K562 (cell line): ENCODE data around the gene CST8. TPM values are rescaled to one million over a fixed set of nuclear protein-coding genes. Genes with fewer than 3 reads are reported as not detected.

Experiments
- ATAC-seq: fragments of 200-7000 bp; cut with Tn5 transposase; 3 replicates; pipeline ENCODE4 v1.9.1; 2020; ENCODE audit warnings: moderate library complexity
- BruUV-seq: library from RNA; stranded (reverse); fragments of 400-500 nt; replicated peaks from 2 replicates; lab custom pipeline; 2021; lab: Mats Ljungman, UMichigan
- CTCF ChIA-PET: fragments of 300-600 bp; formaldehyde crosslinking; extraction: SDS; loops from one replicate; lab custom pipeline; 2021; ENCODE audit warnings: low intra/inter-chr PET ratio; lab: Yijun Ruan, JAX
- POLR2A ChIA-PET: fragments of 300-600, 350-650 bp; sonication (Branson Sonifier 250); formaldehyde crosslinking; extraction: SDS; loops from one replicate; lab custom pipeline; 2021; ENCODE audit warnings: antibody characterized with exemption, inconsistent platforms; lab: Yijun Ruan, JAX
- DNase-seq, 4 experiments: peaks; one replicate each; pipeline versions ENCODE4 v3.0.0 to v3.0.0-alpha.2; 2011 to 2018; ENCODE audit warnings: low spot score in 3 of 4, mixed read lengths in 3 of 4; ENCODE audit errors: extremely low read depth in 1 of 4
- FAIRE-seq: peaks from 2 replicates; lab custom pipeline; 2011; peaks lifted over from hg19 to GRCh38; lab: Jason Lieb, UNC
- H2AFZ ChIP-seq: 2 replicates; pipeline ENCODE4 v1.6.0; 2011; ENCODE audit warnings: low read depth, low read length, control low read depth, inconsistent platforms
- H3K27ac ChIP-seq: fragments of 200-600 bp; 3 replicates; pipeline ENCODE4 v1.8.0; 2011; ENCODE audit warnings: low read depth, mild to moderate bottlenecking, control low read depth, inconsistent platforms, low read length, moderate library complexity, mixed read lengths; ENCODE audit errors: extremely low read depth
- H3K27me3 ChIP-seq, 2 experiments: fragments of 300-600 bp in 1 of 2; 2 replicates in 1 of 2; 3 replicates in 1 of 2; pipeline versions ENCODE4 v1.6.0 to v1.8.0; 2011; ENCODE audit warnings: inconsistent platforms in 2 of 2, low read length in 2 of 2, mild to moderate bottlenecking in 1 of 2, mixed read lengths in 1 of 2, moderate library complexity in 1 of 2; ENCODE audit not compliant: control insufficient read depth in 2 of 2, insufficient read depth in 2 of 2
- H3K36me3 ChIP-seq: fragments of 300-600 bp; 3 replicates; pipeline ENCODE4 v1.8.0; 2011; ENCODE audit warnings: mild to moderate bottlenecking, low read length, inconsistent platforms; ENCODE audit not compliant: control insufficient read depth, insufficient read depth
- H3K4me1 ChIP-seq, 2 experiments: fragments of 200-600 bp in 1 of 2; replicated peaks in 1 of 2; 2 replicates in 1 of 2; 3 replicates in 1 of 2; pipeline versions ENCODE4 v1.5.1 to v1.8.0; 2011; ENCODE audit warnings: inconsistent platforms in 2 of 2, low read length in 2 of 2, mild to moderate bottlenecking in 1 of 2, mixed read lengths in 1 of 2, moderate library complexity in 1 of 2; ENCODE audit not compliant: control insufficient read depth in 2 of 2, insufficient read depth in 2 of 2
- H3K4me2 ChIP-seq: 2 replicates; pipeline ENCODE4 v1.6.1; 2011; ENCODE audit warnings: low read length, control low read depth, inconsistent platforms, mixed read lengths; ENCODE audit not compliant: insufficient read depth
- H3K4me3 ChIP-seq: fragments of 200-600 bp; sonication (generic), shearing (Covaris generic); 2 replicates; pipeline ENCODE4 v1.5.1; 2016; ENCODE audit warnings: control low read depth, inconsistent platforms
- H3K79me2 ChIP-seq: fragments of 200-600 bp; 3 replicates; pipeline ENCODE4 v1.8.0; 2011; ENCODE audit warnings: low read length, inconsistent platforms; ENCODE audit not compliant: control insufficient read depth, insufficient read depth
- H3K9ac ChIP-seq, 2 experiments: 2 replicates each; pipeline versions ENCODE4 v1.6.0 to v1.6.1; 2011; ENCODE audit warnings: low read depth in 2 of 2, low read length in 2 of 2, control low read depth in 1 of 2, inconsistent platforms in 1 of 2, mild to moderate bottlenecking in 1 of 2, mixed read lengths in 1 of 2; ENCODE audit not compliant: insufficient read depth in 1 of 2
- H3K9me1 ChIP-seq: one replicate; pipeline ENCODE4 v1.6.0; 2011; ENCODE audit warnings: inconsistent platforms, mild to moderate bottlenecking, low read length, moderate library complexity; ENCODE audit not compliant: control insufficient read depth, insufficient read depth
- H3K9me3 ChIP-seq: replicated peaks from 2 replicates; pipeline ENCODE4 v1.5.1; 2011; ENCODE audit warnings: low read depth, low read length, inconsistent platforms; ENCODE audit not compliant: control insufficient read depth, insufficient read depth
- H4K20me1 ChIP-seq: replicated peaks from 2 replicates; pipeline ENCODE4 v1.6.1; 2011; ENCODE audit warnings: low read length, inconsistent platforms, mixed read lengths; ENCODE audit not compliant: control insufficient read depth, insufficient read depth
- EHMT2 ChIP-seq: fragments of 450-650 bp; IDR thresholded peaks from 2 replicates; pipeline ENCODE4 v1.6.1; 2018; ENCODE audit warnings: antibody characterized with exemption
- ETS1 ChIP-seq: conservative IDR thresholded peaks from 2 replicates; pipeline ENCODE4 v1.6.1; 2011; ENCODE audit warnings: low read depth, mild to moderate bottlenecking, low read length; ENCODE audit not compliant: control insufficient read depth
- ETV6 ChIP-seq, 3 experiments: fragments of 150-350 bp in 1 of 3; sonication (generic) in 1 of 3; formaldehyde crosslinking in 1 of 3; IDR thresholded peaks; 2 replicates each; pipeline versions ENCODE4 v1.6.1 to v1.8.0; 2014 to 2022; ENCODE audit warnings: borderline replicate concordance in 2 of 3, low read depth in 2 of 3, antibody characterized with exemption in 1 of 3, low read length in 1 of 3, mild to moderate bottlenecking in 1 of 3, missing genetic modification reagents in 1 of 3
- FOXJ2 ChIP-seq: fragments of 200-800 bp; sonication (Bioruptor generic); IDR thresholded peaks from 2 replicates; pipeline ENCODE4 v1.6.1; 2016; ENCODE audit warnings: missing genetic modification characterization, missing compliant biosample characterization
- NFE2 ChIP-seq: IDR thresholded peaks from 2 replicates; pipeline ENCODE4 v1.6.1; 2014; ENCODE audit warnings: antibody characterized with exemption, low read depth
- SMARCC2 ChIP-seq: fragments of 450-650 bp; IDR thresholded peaks from 2 replicates; pipeline ENCODE4 v1.6.1; 2017; ENCODE audit warnings: antibody characterized with exemption, moderate library complexity, mild to moderate bottlenecking, low read depth
- SNIP1 ChIP-seq: fragments of 450-650 bp; IDR thresholded peaks from 2 replicates; pipeline ENCODE4 v1.7.1; 2017; ENCODE audit warnings: low read depth, mild to moderate bottlenecking
- ZFP30 ChIP-seq: fragments of 250-450 bp; sonication (Bioruptor Pico); IDR thresholded peaks from 2 replicates; pipeline ENCODE4 v1.8.0; 2022; ENCODE audit warnings: moderate library complexity, mild to moderate bottlenecking, inconsistent platforms, borderline replicate concordance
- ZNF23 ChIP-seq: fragments of 250-450 bp; sonication (Bioruptor Pico); IDR thresholded peaks from 2 replicates; pipeline ENCODE4 v1.4.0; 2020; ENCODE audit warnings: mild to moderate bottlenecking
- ZNF695 ChIP-seq: fragments of 450-650 bp; formaldehyde crosslinking; IDR thresholded peaks from 2 replicates; pipeline ENCODE4 v1.4.0; 2020; ENCODE audit warnings: mild to moderate bottlenecking, moderate library complexity
- WGBS: fragments of 100-300 bp; shearing (Covaris generic); methylation state at CpG from one replicate; pipeline ENCODE4 v1.1.6; 2016; ENCODE audit warnings: low coverage, mixed read lengths; ENCODE audit not compliant: insufficient coverage; ENCODE audit errors: missing lambda C conversion rate; 5-methylcytosine and 5-hydroxymethylcytosine counted together
- in situ Hi-C: fragments of 300-500 bp; cut with MboI; formaldehyde crosslinking; loops from 4 replicates; pipeline ENCODE4 v1.15.0; 2018; ENCODE audit warnings: inconsistent platforms, mixed read lengths
- intact Hi-C: fragments of 100-400 bp; cut with micrococcal nuclease; formaldehyde crosslinking; loops from 2 replicates; pipeline ENCODE4 v1.14.2; 2022
- polyA plus RNA-seq, 8 experiments: library from polyadenylated mRNA; depleted of rRNA in 4 of 8; stranded (reverse) in 5 of 8; unstranded in 3 of 8; fragments of >200 nt; fragmentation: Nextera tagmentation in 2 of 8; fragmentation: Illumina TruSeq in 1 of 8; extraction: Ambion mirVana in 2 of 8; extraction: Trizol in 1 of 8; gene quantifications; 2 replicates each; pipeline versions ENCODE4 v1.2.1 to v1.2.3, GENCODE V29; 2011 to 2014; ENCODE audit warnings: inconsistent platforms in 1 of 8, missing spikeins in 1 of 8
- total RNA-seq, 7 experiments: library from RNA; depleted of rRNA in 6 of 7; stranded (reverse); fragments of >200 nt in 6 of 7; fragmentation: Illumina TruSeq in 2 of 7; extraction: Trizol in 2 of 7; gene quantifications; 2 replicates each; pipeline versions ENCODE4 v1.2.1 to v1.2.3, GENCODE V29; 2011 to 2021; ENCODE audit warnings: low replicate concordance in 1 of 7
- TF ChIP-seq, protein P1 (sequence below): fragments of 250-450 bp; sonication (Bioruptor Pico); IDR thresholded peaks from 2 replicates; pipeline ENCODE4 v1.8.0; 2022; ENCODE audit warnings: moderate library complexity, mild to moderate bottlenecking, inconsistent platforms

The CST8 gene
- total and polyA plus RNA-seq, 9 of the 15 experiments (the other 6 are each of a cell fraction or from before 2014, with no cell fraction given): not detected

DNA sequence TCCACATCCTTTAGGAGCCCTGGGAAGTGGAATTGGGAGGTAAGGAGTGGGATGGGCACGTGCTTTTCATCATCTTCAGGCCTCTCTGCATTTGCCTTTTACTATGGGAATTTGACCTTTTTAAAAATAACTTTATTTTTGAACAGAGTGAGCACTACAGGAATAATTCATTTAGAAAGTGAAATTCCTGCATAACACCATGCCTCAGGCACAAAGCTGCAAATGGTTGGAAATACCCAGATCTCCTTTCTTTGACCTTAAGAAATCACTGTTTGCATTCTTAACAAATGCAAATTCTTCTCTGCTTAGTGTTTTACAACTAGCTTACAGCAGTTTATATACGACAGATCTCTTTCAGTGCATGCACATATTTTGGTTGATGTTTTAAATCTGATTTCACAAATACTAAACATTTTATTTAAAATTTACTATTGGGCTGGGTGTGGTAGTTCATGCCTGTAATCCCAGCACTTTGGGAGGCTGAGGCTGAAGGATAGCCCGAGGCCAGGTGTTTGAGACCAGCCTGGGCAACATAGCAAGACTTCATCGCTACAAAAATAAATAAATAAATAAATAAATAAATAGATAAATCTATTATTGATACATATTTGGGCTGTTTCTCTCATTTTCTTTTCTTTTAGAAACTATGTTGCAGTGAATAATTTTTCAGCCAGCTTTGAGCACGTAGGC lies 24.5 kb downstream of the CST8 start:
- Histone ChIP-seq H3K36me3 (no peaks in the 10 kb centered on the region), H3K9ac (no peak overlapping the region), H3K27me3 (peaks cover 0 to 25% of the 10 kb centered on the region in 2 experiments; a peak in 2 of 5 replicates), H3K4me3 (no peak overlapping the region), H3K79me2 (no peaks in the 10 kb centered on the region), H3K9me1 (no peaks in the 10 kb centered on the region), H3K9me3 (no peaks in the 10 kb centered on the region), H4K20me1 (no peaks in the 10 kb centered on the region), H3K4me1 (no peaks in the 10 kb centered on the region), H3K27ac (no peak overlapping the region), H3K4me2 (no peak overlapping the region), H2AFZ (no peak overlapping the region)
- CTCF ChIA-PET: no interaction called here
- no TSS peak for BruUV-seq
- ATAC-seq (no peak), DNase-seq (no peak), FAIRE-seq (no peak)
- in situ Hi-C loops: no loop called here
- POLR2A ChIA-PET: no interaction called here
- TF ChIP-seq SMARCC2: no peak
- TF ChIP-seq NFE2: no peak
- no peak for TF ChIP-seq ZFP30 (CRISPR knock-in tag)
- no peak for TF ChIP-seq ZNF695 (CRISPR knock-in tag)
- TF ChIP-seq ETV6 (IDR thresholded peaks at IDR 0.05; ENCODE audit: borderline replicate concordance in 1 of 2, low read depth in 2 of 2, low read length in 1 of 2): no peak
- TF ChIP-seq ETV6 (CRISPR knock-in tag; IDR thresholded peaks at IDR 0.05; ENCODE audit: borderline replicate concordance): no peak
- TF ChIP-seq, protein P1, sequence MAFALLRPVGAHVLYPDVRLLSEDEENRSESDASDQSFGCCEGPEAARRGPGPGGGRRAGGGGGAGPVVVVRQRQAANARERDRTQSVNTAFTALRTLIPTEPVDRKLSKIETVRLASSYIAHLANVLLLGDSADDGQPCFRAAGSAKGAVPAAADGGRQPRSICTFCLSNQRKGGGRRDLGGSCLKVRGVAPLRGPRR: no peak
- no peak for TF ChIP-seq ZNF23 (CRISPR knock-in tag)
- no peak for TF ChIP-seq SNIP1
- no peak for TF ChIP-seq ETS1
- no peak for TF ChIP-seq EHMT2
- TF ChIP-seq FOXJ2 (tag): no peak
- intact Hi-C loops: no loop called here
- 0% methylated on average over 5 of the region's 5 CpGs for WGBS
